ENCODE data around the gene CEP120.
A peak's percentile ranks its signal among the peaks of the same experiment; 100 is the strongest.
"Not testable (repeated sequence)": the region's sequence is repeated elsewhere in the genome, so short reads cannot be mapped to it uniquely, and the experiment has no call there.

The CEP120 gene

GRCh38 chr5:123423278-123424149 is at the start of gene CEP120:
TSS of gene CEP120 (minus strand) at chr5:123423403. CDS start at chr5:123422998, 405 bp downstream.
- DNase-seq (ENCODE audit: low read depth) = peak; percentile 99

DNA sequence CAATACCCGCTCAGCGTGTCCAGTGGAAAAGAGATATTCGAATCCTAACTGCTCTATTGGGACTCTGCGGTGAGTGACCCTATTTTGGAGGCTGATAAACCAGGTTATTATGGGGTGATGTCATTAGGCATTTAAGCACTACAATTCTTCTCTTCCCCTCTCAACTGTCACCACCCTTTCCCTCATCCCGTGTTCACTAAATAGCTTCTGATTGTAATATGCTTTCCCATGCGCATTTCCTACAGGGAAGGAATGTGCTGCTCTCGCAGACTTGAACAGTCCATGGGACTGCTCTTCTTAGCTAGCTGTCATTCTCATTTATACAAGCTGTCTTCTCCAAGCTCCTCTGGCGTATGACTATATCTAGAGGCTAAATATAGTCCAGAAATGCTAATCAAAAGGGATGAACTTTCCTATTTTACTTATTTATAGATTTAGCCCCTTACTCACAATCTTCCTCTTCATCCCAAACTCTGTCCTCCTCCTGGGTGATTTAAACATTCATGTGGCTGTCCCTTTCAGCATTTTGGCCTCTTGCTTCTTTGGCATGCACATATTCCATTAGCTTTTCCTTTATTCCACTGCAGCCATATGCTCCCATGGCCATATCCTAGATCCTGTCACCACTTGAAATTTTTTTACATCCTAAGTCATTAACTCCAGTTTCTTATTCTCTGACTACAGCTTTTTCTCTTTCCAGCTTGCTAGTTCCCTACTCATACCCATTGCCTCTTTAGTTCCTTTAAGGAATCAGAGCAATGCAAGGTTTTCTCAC is 49.1 kb upstream of the CEP120 start:
- no peak for DNase-seq (ENCODE audit: low read depth)

DNA sequence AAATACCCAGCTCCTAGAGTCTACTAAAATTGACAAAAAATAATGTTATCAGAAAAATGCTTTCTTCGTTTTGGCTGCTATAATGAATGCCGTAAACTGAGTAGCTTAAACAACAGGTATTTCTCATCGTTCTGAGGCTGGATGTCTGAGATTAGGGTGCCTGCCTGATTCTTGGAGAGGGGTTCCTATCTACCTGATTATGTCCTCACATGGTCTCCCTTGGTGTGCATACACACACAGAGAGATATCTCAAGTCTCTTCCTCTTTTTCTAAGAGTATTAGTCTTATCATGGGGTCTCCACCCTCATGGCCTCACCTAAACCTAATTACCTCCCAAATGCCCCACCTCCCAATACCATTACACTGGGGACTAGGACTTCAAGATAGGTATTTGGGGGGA is 48.2 kb upstream of the CEP120 start:
- DNase-seq (ENCODE audit: low read depth) = no peak

DNA sequence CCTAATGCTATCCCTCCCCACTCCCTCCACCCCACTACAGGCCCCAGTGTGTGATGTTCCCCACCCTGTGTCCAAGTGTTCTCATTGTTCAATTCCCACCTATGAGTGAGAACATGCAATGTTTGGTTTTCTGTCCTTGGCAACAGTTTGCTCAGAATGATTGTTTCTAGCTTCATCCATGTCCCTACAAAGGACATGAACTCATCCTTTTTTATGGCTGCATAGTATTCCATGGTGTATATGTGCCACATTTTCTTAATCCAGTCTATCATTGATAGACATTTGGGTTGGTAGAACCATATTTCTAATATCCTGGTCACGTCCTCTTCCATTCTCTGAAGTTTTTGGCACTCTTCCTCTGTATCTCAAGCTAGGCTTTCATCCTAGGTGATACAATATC is 43.6 kb upstream of the CEP120 start:
- not testable (repeated sequence) for DNase-seq (ENCODE audit: low read depth)

DNA sequence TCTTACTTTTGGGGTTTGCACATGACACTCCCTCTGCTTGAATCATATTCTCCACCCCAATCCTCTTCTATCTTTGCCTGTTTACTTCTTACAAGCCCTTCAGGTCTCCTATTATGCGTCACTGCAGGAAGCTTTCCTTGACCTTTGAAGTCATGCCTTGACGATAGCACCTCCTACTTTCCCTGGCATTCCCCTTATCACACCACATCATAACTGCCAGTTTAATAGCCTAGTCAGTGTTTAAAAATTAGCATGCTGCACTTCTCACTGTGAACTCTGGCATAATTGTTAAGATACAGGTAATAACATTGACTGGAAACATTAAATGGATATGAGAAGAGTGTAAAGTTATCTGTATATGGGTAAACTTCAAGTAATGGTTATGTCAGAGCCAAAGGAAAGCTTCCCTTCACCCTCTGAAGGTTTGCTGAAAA is 37.1 kb upstream of the CEP120 start:
- no peak for DNase-seq (ENCODE audit: low read depth)

GRCh38 chr5:123458994-123459393 is 35.8 kb upstream of the CEP120 start:
- not testable (repeated sequence) for DNase-seq (ENCODE audit: low read depth)

DNA sequence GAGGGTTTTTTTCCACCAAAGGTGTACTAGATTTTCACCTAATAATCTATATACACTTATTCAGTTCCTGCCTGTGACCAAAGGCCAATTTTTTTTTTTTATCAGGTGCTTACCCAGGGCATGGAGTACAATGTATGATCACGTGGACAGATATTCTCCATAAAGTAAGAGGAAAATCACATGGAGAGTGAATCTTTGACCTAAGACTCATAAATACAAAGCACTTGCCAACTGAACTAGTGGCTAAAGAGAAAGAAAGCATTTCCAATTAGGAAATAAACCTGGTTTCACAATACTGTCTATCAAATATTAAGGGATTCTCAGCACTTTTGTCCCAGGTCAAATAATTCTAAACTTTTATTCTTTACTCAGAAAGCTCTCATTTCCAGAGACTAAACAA is 33.0 kb upstream of the CEP120 start:
- no peak for DNase-seq (ENCODE audit: low read depth)

GRCh38 chr5:123455640-123456039 is 32.4 kb upstream of the CEP120 start:
- DNase-seq (ENCODE audit: low read depth) = no peak

- no peak for DNase-seq (ENCODE audit: low read depth)
Observed at GRCh38 chr5:123455095-123455494, 31.9 kb upstream of the CEP120 start.

DNA sequence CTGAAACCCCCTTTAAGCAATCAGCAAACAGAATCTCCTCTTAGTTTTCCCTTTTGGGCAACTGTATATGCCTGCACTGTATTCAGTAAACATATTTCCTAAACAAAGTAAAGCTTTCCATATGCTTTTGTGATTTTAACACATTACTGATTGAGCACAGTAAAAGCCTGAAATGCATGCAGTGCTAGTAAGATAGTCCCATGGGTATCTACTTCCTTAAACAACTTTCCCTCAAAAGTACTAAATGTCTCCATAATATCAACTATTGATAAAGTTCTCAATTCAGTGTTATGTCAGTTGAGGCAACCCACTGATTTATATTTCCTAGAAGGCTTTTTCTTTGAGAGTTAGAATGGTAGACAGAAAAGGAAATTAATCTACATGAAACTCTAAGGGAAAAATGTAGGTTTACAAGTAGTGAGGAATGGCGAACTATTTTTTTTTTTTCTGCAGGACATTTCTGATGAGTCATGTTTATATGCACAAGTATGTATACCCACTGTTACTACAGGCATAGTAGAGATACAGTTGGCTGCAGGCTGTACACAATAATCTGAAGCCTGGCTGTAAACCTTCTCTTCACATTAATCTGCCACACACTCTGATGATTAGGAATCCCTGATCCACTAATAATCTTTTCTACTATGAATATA is 31.2 kb upstream of the CEP120 start:
- DNase-seq (ENCODE audit: low read depth) = no peak

DNA sequence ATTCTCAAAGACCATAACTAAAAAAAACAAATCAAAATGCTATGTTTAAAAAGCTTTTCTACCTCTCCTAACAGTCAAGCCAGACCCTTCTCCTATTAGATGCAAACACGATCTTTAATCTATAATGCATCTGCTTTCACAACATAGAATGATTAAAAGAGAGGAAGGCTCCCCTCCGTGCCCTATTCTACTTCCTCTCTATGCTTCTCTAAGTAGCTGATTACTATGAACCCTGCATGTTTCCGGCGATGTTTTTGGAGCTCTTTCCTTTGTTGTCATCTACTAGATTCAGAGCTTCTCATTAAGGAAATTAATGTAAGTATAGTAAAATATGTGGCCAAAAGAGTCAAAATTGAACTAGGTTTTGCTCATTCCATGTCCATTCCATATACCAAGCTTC is 29.2 kb upstream of the CEP120 start:
- DNase-seq (ENCODE audit: low read depth) = no peak

- DNase-seq (ENCODE audit: low read depth) = no peak
Observed at GRCh38 chr5:123451047-123451446, 27.8 kb upstream of the CEP120 start.

DNA sequence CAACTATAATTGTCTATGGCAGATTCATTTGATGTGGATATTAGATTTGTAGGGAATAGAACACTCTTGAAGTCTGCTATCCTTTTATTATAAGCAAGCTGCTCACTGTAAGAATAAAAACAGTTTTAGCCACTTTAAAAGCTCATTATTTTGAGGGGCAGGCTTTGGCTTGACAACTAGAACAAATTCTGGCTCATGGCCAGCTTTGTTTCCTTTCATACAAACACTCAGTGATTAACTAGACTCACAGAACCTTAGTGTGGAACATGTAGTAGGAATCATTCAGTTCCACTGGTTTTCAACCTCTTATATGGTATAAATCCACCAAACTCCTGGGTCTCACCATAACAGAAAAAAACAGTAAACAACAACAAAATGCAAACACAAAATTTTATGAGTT is 27.4 kb upstream of the CEP120 start:
- no peak for DNase-seq (ENCODE audit: low read depth)

DNA sequence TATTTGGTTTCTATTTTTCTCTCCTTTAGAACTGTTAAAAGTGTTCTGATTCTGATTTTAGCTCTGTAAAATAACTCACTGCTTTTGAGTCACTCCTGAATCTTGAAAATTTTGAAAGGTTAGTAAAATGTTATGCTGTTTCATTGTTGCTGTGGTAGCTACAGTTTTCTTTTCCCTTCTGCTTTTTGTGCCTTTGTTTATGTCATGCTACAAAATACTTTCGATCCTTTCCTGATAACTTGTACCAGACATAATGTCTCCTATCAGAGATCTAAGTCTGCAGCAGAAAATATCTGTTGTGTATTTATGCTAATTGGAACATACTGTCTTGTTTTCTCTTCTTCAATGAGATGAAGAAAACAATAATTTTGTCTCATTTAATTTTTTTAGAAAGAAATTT is 26.9 kb upstream of the CEP120 start:
- no peak for DNase-seq (ENCODE audit: low read depth)

DNA sequence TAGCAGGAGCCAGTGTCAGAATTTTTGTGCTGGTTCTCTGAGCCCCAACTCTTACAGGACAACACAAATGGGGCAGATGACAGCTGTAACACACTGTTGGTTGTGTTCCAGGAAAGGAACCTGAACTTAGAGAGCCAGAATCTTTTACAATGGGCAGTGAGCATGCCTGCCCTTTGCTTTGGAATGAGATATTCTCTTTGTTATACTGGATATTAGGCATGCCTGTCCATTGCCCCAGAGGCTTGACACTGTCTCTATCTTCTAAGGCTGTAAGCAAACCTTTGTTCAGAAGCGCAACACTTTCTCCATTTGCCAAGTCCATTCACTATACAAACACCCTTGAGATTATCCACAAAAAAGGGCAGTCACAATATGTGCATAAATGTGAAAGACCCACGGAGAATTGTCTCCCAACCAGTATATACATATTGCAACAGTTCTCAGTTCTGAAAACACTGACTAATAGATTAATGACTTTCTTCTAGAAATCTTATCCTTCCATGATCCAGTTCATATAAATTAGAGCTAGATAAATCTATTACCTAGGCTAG is 26.3 kb upstream of the CEP120 start:
- no peak for DNase-seq (ENCODE audit: low read depth)

- DNase-seq (ENCODE audit: low read depth) = no peak
Observed at GRCh38 chr5:123448743-123449142, 25.5 kb upstream of the CEP120 start.

- no peak for DNase-seq (ENCODE audit: low read depth)
Observed at GRCh38 chr5:123448017-123448617, 24.9 kb upstream of the CEP120 start.

DNA sequence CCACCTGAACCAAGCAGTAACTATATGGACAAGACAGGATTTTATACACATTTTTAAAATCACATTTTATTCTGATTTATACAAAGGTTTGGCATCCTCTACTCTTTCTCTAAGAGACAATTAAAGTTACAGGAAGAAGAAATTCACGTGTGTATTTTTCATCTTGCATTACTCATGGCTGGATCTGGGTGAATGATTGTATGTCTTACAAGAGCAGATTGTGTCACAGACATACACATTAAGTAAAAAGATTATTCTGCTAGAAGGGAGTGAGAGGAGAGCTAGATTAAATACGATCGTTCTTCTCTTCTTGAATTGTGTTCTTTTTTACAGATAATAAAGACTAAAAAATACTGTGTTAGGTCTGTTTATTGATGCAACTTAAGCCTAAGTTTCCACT is 20.8 kb upstream of the CEP120 start:
- DNase-seq (ENCODE audit: low read depth) = no peak

DNA sequence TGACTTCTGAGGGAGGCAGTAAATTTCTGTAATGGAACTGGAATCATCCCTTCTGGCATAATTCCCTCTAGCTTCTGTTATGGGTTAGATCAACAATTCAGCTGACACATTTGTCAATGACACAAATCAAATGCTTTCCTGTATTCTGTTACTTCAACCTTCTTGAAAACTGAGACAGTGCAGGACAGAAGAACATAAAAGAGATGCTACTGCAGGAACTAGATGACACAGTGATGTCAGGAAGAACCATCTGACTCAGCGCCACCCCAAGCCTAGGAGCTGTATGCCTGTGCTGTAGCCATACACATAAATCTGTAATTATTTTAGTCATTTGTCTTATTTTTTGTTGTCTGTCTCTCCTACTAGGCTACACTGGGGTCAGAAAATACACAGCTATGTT is 18.2 kb upstream of the CEP120 start:
- no peak for DNase-seq (ENCODE audit: low read depth)

GRCh38 chr5:123440456-123441181 is 17.4 kb upstream of the CEP120 start:
- no peak for DNase-seq (ENCODE audit: low read depth)

GRCh38 chr5:123439709-123440108 is 16.5 kb upstream of the CEP120 start:
- peak; percentile 13 for DNase-seq (ENCODE audit: low read depth)

All from GM04504 (cell line).